Aorta (tissue), 5 donors: ENCODE measurements around the gene GPRASP1. TPM values are rescaled to one million over a fixed set of nuclear protein-coding genes. Genes with fewer than 3 reads are reported as not detected.
"Not testable (repeated sequence)": the region's sequence is repeated elsewhere in the genome, so short reads cannot be mapped to it uniquely, and the experiment has no call there.

ENCODE experiments used
- ATAC-seq: fragments of 200-7000 bp; cut with Tn5 transposase; one replicate; pipeline ENCODE4 v1.9.1; 2022; ENCODE audit warnings: moderate library complexity; ENCODE audit not compliant: low FRiP score
- DNase-seq, 2 donors: peaks; one replicate each; pipeline ENCODE4 v3.0.0-alpha.2; 2020
- H3K27ac ChIP-seq, 2 donors: one replicate each; pipeline ENCODE4 v1.5.1; 2013; ENCODE audit warnings: low read length in 2 of 2, mild to moderate bottlenecking in 2 of 2, moderate library complexity in 2 of 2, control low read depth in 1 of 2, inconsistent platforms in 1 of 2, low read depth in 1 of 2
- H3K27me3 ChIP-seq, 2 donors: one replicate each; pipeline ENCODE4 v1.6.1; 2013; ENCODE audit warnings: control low read depth in 1 of 2, low read length in 1 of 2, mild to moderate bottlenecking in 1 of 2, moderate library complexity in 1 of 2; ENCODE audit not compliant: insufficient read depth in 2 of 2, control insufficient read depth in 1 of 2
- H3K36me3 ChIP-seq, 2 donors: one replicate each; pipeline ENCODE4 v1.6.1; 2013; ENCODE audit warnings: control low read depth in 1 of 2, low read length in 1 of 2, mild to moderate bottlenecking in 1 of 2; ENCODE audit not compliant: insufficient read depth in 2 of 2, control insufficient read depth in 1 of 2
- H3K4me1 ChIP-seq, 2 donors: one replicate each; pipeline ENCODE4 v1.6.1; 2013; ENCODE audit warnings: low read length in 2 of 2, control low read depth in 1 of 2, mild to moderate bottlenecking in 1 of 2, moderate library complexity in 1 of 2; ENCODE audit not compliant: insufficient read depth in 2 of 2, control insufficient read depth in 1 of 2
- H3K4me3 ChIP-seq, 2 donors: one replicate each; pipeline ENCODE4 v1.5.1; 2013; ENCODE audit warnings: low read length in 2 of 2, control low read depth in 1 of 2, mild to moderate bottlenecking in 1 of 2
- H3K9me3 ChIP-seq: one replicate; pipeline ENCODE4 v1.6.1; 2013; ENCODE audit warnings: mild to moderate bottlenecking, low read length; ENCODE audit not compliant: control insufficient read depth
- WGBS, 2 donors: extraction: QIAGEN DNeasy Blood & Tissue Kit; methylation state at CpG; one replicate each; pipeline ENCODE4 v1.1.7; 2013; 5-methylcytosine and 5-hydroxymethylcytosine counted together
- intact Hi-C, 2 donors: fragments of 100-400 bp; cut with DNase I; formaldehyde crosslinking; loops; one replicate each; pipeline versions ENCODE4 v1.14.2 to v1.15.0; 2022
- polyA plus RNA-seq, 2 donors: library from polyadenylated mRNA; stranded (reverse); fragments of 200-250 nt; gene quantifications; one replicate each; pipeline ENCODE4 v1.2.3, GENCODE V29; 2013
- total RNA-seq, 2 donors: library from RNA; stranded (reverse); fragmentation: NEBNext Ultra II Directional; extraction: Animal tissue kit (Norgen Biotek cat#: 25700); gene quantifications; one replicate each; pipeline ENCODE4 v1.2.1, GENCODE V29; 2021
- donor health status: healthy with polysubstance abuse.
- donor health status: Bipolar disorder and iron deficiency.
- donor health status: DM: no; HTN: no; CAD: no.
- donor health status: DM: no; HTN: no; CAD: no.
- donor health status: DM: yes; HTN: yes; CAD: no.

The GPRASP1 gene
- total and polyA plus RNA-seq, 4 donors: 3.3 to 27.3 (median 18.5) TPM

DNA sequence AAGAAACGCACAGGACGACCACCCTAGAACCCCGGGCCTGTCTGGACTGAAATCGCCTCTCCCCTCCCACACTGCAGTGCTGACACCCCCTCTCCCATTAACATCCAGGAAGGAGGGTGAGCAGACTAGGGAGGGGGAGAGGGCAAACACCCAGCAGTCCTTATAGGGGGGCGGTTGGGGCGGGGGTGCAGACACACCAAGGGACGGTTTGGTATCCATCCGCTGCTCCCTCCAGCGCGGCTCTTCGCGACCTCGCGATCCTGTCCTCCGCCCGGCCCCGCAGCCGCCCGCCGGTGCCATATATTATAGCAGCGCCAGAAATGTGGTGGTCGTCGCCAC, 411 bp upstream of the GPRASP1 start:
- Histone ChIP-seq H3K4me3 (peak overlapping the region; percentile 32 to 69), H3K4me1 (no peaks in the 10 kb centered on the region), H3K27me3 (no peaks in the 10 kb centered on the region), H3K27ac (no peak overlapping the region), H3K36me3 (no peaks in the 10 kb centered on the region), H3K9me3 (no peaks in the 10 kb centered on the region)
- intact Hi-C loops: loop anchor here (5.0 to 10.0 kb wide), 2 partner anchors 61 to 716 kb away; partner anchors contain the start of genes GPRASP2 (in 1 of the 2) and ZMAT1 (in 1 of the 2)
- DNase-seq (no peak), ATAC-seq (peak; percentile 60)
- WGBS, 2 donors: 2 to 36% methylated on average over 23 of the region's 23 CpGs

DNA sequence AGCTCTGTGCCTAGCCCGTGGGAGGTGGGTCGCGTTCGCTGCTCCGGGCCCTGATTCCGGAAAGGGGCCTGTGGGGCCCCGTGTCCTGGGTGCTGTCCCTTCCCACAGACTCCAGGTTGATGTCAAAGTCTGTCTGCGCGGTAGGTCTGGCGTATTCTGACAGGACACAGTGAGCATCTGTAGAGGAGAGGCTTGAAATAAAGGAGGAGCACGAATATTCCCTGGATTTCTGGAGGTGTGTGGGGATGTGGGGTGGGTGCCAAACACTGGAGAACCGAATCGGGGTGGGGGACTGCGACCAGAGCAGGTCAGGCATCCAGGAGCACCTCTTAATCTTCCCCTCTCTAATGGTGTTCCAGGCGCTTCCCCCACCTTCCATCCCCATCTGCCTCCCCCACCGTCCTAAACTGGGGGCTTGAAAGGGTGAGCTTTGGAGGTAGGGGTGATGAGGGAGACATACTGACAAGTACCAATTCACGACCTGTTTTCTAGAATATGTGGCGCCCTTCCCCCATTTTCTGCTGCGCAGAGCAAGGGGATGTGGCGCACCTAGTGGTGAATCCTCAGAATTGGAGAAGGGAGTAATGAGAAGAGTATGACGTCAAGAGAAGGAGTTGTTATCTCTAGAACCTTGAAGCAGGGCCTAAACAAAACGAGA, 877 bp downstream of the GPRASP1 start:
- Histone ChIP-seq H3K36me3 (no peaks in the 10 kb centered on the region), H3K4me3 (peak overlapping the region; percentile 32 to 69), H3K27ac (peak overlapping the region in 1 of 2 donors; percentile 26), H3K4me1 (no peaks in the 10 kb centered on the region), H3K9me3 (no peaks in the 10 kb centered on the region), H3K27me3 (no peaks in the 10 kb centered on the region)
- intact Hi-C loops: loop anchor here (1.0 to 10.0 kb wide), 3 partner anchors 53 to 717 kb away; partner anchors contain the start of genes ARMCX5 (in 1 of the 2), GPRASP2 (in 1 of the 2) and ZMAT1 (in 1 of the 2)
- 3 to 29% methylated on average over 22 of the region's 22 CpGs for WGBS, 2 donors
- DNase-seq (peak; percentile 57 to 73), ATAC-seq (peak; percentile 72)

DNA sequence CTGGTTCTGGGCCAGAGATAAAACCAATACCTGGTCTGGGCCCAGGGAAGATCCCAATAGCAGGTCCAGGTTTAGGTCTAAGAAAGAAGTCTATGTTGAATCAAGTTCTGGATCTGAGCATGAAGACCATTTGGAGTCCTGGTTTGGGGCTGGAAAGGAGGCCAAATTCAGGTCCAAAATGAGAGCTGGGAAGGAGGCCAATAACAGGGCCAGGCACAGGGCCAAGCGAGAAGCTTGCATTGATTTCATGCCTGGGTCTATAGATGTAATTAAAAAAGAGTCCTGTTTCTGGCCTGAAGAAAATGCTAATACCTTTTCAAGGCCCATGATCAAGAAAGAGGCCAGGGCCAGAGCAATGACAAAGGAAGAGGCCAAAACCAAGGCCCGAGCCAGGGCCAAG, 3.4 kb downstream of the GPRASP1 start:
- Histone ChIP-seq H3K9me3 (no peaks in the 10 kb centered on the region), H3K4me3 (no peak overlapping the region), H3K4me1 (no peaks in the 10 kb centered on the region), H3K36me3 (no peaks in the 10 kb centered on the region), H3K27ac (no peak overlapping the region), H3K27me3 (no peaks in the 10 kb centered on the region)
- intact Hi-C loops: loop anchor here (5.0 to 10.0 kb wide), 2 partner anchors 58 to 720 kb away; partner anchors contain the start of genes GPRASP2 (in 1 of the 2) and ZMAT1 (in 1 of the 2)
- no peak for DNase-seq
- ATAC-seq: no peak
- 23 to 34% methylated on average over 2 of the region's 2 CpGs for WGBS, 2 donors

DNA sequence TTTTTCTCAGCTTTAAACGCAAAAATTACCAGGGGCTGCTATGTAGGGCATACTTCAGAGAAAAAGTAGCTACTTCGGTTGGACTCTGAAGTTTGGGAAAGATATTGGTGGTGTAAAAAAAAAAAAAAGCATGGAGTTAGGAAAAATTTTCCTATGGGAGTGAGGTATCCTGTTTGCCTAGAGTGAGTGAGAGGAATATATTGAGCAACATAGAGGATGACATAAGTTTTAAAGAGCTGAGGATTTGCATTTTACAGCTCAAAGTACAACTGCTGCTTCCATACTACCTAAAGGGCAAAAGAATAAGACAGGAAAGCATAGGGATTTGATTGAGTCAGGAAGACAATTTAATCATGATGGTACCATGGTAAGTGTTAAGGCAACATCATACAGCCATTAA, 7.3 kb downstream of the GPRASP1 start:
- 38 to 41% methylated on average over 2 of the region's 2 CpGs for WGBS, 2 donors
- Histone ChIP-seq H3K27me3 (no peaks in the 10 kb centered on the region), H3K4me1 (no peaks in the 10 kb centered on the region), H3K4me3 (no peak overlapping the region), H3K36me3 (no peaks in the 10 kb centered on the region), H3K9me3 (no peaks in the 10 kb centered on the region), H3K27ac (no peak overlapping the region)
- DNase-seq (no peak), ATAC-seq (no peak)
- intact Hi-C loops: loop anchor here in 1 of 2 donors (10.0 kb wide), 1 partner anchor 724 kb away; the partner anchor contains the start of gene ZMAT1

DNA sequence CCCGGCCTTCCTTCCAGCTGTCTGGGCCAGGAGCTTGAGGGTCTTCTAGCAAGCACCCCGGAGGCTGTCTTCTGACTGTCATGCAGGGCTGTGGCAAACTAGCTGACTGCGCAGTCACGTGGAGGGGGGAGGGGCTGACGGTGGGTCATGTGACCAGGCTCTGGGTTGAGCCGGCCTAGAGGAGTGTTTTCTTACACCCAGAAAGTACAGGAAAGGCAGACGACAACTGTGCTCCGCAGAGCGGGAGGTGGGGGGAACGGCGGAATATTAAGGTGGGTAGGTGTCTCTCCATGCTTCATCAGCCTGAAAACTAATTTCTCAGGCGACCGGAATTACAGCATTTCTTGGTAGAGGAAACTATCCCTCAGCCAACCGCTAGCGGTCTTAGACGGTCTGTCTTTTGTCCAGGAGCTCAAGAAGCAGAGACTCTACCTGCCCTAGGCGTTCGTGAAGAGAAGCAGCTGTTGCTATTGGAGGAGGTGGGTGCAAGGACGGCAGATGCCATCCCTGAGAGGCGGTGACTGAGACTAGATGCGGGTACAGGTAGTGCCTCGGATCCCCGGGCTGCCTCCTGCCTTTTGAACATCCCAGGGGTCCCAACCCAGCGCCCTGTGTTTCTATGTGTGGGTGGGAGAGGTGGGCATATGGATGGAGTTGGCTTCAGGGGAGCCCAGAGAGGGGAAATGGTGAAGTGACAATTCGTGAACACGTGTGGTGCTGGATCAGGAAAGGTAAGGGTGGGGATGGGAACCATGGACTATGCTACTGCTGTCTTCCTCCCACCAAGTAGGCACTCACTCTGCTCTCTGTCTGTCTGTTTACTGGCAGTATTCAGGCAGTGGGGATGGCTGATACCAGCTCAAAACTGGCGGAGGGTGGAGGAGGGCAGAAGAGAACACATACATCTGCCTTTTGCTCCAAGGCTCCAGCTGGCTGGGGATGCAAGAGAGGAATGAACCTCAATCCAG, 8.8 kb downstream of the GPRASP1 start:
- peak; percentile 92 to 94 for DNase-seq
- no peaks in the 10 kb centered on the region for H3K4me1 ChIP-seq
- peak; percentile 90 for ATAC-seq
- peak overlapping the region; percentile 8 to 60 for H3K4me3 ChIP-seq
- intact Hi-C loops: loop anchor here in 1 of 2 donors (10.0 kb wide), 1 partner anchor 725 kb away; the partner anchor contains the start of gene ZMAT1
- H3K27me3 ChIP-seq: no peaks in the 10 kb centered on the region
- H3K36me3 ChIP-seq: no peaks in the 10 kb centered on the region
- no peaks in the 10 kb centered on the region for H3K9me3 ChIP-seq
- peak overlapping the region in 1 of 2 donors; percentile 33 for H3K27ac ChIP-seq
- 4 to 26% methylated on average over 27 of the region's 27 CpGs for WGBS, 2 donors

DNA sequence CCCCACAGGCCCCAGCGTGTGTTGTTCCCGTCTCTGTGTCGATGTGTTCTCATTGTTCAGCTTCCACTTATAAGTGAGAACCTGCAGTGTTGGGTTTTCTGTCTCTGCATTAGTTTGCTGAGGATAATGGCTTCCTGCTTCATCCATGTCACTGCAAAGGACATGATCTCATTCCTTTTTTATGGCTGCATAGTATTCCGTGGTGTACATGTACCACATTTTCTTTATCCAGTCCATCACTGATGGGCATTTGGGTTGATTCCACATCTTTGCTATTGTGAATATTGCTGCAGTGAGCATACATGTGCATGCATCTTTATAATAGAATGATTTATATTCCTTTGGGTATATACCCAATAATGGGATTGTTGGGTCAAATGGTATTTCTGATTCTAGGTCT, 12.5 kb downstream of the GPRASP1 start:
- H3K4me3 ChIP-seq, H3K27me3 ChIP-seq, DNase-seq, H3K4me1 ChIP-seq, H3K27ac ChIP-seq, H3K9me3 ChIP-seq, H3K36me3 ChIP-seq, ATAC-seq, intact Hi-C loops: not testable (repeated sequence)
- WGBS, 2 donors: 87 to 96% methylated on average over 4 of the region's 4 CpGs

DNA sequence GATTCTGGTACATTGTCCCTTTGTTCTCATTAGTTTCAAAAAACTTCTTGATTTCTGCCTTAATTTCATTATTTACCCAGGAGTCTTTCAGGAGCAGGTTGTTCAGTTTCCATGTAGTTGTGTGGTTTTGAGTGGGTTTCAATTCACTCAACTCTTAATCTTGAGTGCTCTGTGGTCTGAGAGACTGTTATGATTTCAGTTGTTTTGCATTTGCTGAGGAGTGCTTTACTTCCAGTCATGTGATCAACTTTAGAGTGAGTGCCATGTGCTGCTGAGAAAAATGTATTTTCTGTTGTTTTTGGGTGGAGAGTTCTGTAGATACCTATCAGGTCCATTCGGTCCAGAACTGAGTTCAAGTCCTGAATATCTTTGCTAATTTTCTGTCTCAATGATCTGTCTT, 15.8 kb downstream of the GPRASP1 start:
- H3K9me3 ChIP-seq, H3K27me3 ChIP-seq, intact Hi-C loops, H3K27ac ChIP-seq, ATAC-seq, H3K36me3 ChIP-seq, H3K4me1 ChIP-seq, DNase-seq, H3K4me3 ChIP-seq: not testable (repeated sequence)
- WGBS, 2 donors: 57 to 62% methylated on average over 1 of the region's 1 CpG

DNA sequence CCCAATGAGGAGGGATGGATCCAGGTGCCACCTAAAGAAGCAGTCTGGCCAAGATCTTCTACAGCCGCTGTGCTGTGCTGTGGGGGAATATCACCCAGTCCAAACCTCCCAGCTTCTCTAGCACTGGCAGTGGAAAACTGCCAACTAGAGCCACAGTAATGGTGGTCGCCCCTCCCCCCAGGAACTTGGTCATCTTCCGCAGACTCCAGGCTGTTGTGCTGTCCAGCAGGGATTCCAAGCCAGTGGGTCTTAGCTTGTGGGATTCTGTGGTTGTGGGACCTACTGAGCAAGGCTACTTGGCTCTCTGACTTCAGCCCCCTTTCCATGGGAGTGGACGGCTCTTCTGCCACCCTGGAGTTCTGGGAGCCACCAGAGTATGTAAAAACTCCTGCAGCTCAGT, 18.2 kb downstream of the GPRASP1 start:
- WGBS, 2 donors: 45 to 57% methylated on average over 4 of the region's 4 CpGs
- Histone ChIP-seq H3K27me3 (no peaks in the 10 kb centered on the region), H3K9me3 (no peaks in the 10 kb centered on the region), H3K36me3 (no peaks in the 10 kb centered on the region), H3K4me3 (no peak overlapping the region), H3K4me1 (no peaks in the 10 kb centered on the region), H3K27ac (no peak overlapping the region)
- DNase-seq: no peak
- intact Hi-C loops: no loop called here
- no peak for ATAC-seq
